ENCODE results near the gene LRRC23. TPM values are rescaled to one million over a fixed set of nuclear protein-coding genes. Genes with fewer than 3 reads are reported as not detected.

Gene LRRC23
- polyA plus RNA-seq, 6 donors from 2014 or later = 4.1 to 8.7 (median 7.1) TPM

- H3K27me3 Mint-ChIP-seq = no peaks in the 10 kb centered on the region
- ATAC-seq (ENCODE audit: low read depth in 2 of 2) = no peak
- H3K4me3 Mint-ChIP-seq = peak overlapping the region; percentile 72 to 96 (median 87)
- no peaks in the 10 kb centered on the region for H3K36me3 Mint-ChIP-seq
- peak overlapping the region; percentile 28 to 95 (median 91) for H3K27ac Mint-ChIP-seq
- H3K4me1 Mint-ChIP-seq = peaks cover 33 to 46% (median 40%) of the 10 kb centered on the region in 3 donors
- no peaks in the 10 kb centered on the region for H3K9me3 Mint-ChIP-seq
- no peak for DNase-seq
Observed at GRCh38 chr12:6929466-6930452, 25.1 kb downstream of the LRRC23 start.

DNA sequence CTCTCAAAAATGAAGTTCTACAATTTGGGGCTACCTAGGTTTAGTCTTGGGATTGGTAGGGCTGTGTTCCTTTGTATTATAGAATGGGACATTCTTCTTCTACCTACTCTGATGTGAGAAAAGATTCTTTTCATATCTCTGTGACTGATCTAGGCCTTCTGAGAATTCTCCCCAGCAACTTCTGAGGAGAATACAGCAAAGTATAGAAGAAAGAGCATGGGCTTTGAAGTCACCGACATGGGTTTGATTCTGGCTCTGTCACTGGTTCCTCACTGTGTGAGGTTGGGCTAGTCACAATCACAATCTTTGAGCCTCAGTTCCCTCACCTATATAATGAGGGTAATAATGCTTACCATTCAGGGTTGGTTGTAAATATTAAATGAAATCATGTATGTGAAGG lies 28.1 kb downstream of the LRRC23 start:
- Mint-ChIP-seq H3K36me3 (peaks cover 0 to 3% of the 10 kb centered on the region in 2 donors), H3K27me3 (no peaks in the 10 kb centered on the region), H3K4me3 (peak overlapping the region in 1 of 8 donors; percentile 66), H3K9me3 (no peaks in the 10 kb centered on the region), H3K27ac (peak overlapping the region; percentile 0 to 75 (median 51)), H3K4me1 (peaks cover 32 to 49% (median 43%) of the 10 kb centered on the region in 3 donors)
- DNase-seq (no peak), ATAC-seq (ENCODE audit: low read depth in 2 of 2) (no peak)

- DNase-seq (no peak), ATAC-seq (ENCODE audit: low read depth in 2 of 2) (no peak)
- Mint-ChIP-seq H3K27ac (peak overlapping the region in 3 of 6 donors; percentile 27 to 89 (median 87)), H3K4me3 (peak overlapping the region in 2 of 8 donors; percentile 5 to 88), H3K27me3 (no peaks in the 10 kb centered on the region), H3K9me3 (no peaks in the 10 kb centered on the region), H3K4me1 (peaks cover 31 to 49% (median 44%) of the 10 kb centered on the region in 3 donors), H3K36me3 (peaks cover 0 to 3% of the 10 kb centered on the region in 2 donors)
Observed at GRCh38 chr12:6934110-6934509, 29.5 kb downstream of the LRRC23 start.

- peaks cover 0 to 3% of the 10 kb centered on the region in 2 donors for H3K36me3 Mint-ChIP-seq
- peak overlapping the region in 5 of 6 donors; percentile 70 to 93 (median 87) for H3K27ac Mint-ChIP-seq
- H3K9me3 Mint-ChIP-seq = no peaks in the 10 kb centered on the region
- DNase-seq = no peak
- H3K4me3 Mint-ChIP-seq = peak overlapping the region in 7 of 8 donors; percentile 9 to 93 (median 88)
- H3K4me1 Mint-ChIP-seq = peaks cover 32 to 49% (median 44%) of the 10 kb centered on the region in 3 donors
- H3K27me3 Mint-ChIP-seq = no peaks in the 10 kb centered on the region
- no peak for ATAC-seq (ENCODE audit: low read depth in 2 of 2)
Observed at GRCh38 chr12:6935371-6936193, 31.0 kb downstream of the LRRC23 start.

DNA sequence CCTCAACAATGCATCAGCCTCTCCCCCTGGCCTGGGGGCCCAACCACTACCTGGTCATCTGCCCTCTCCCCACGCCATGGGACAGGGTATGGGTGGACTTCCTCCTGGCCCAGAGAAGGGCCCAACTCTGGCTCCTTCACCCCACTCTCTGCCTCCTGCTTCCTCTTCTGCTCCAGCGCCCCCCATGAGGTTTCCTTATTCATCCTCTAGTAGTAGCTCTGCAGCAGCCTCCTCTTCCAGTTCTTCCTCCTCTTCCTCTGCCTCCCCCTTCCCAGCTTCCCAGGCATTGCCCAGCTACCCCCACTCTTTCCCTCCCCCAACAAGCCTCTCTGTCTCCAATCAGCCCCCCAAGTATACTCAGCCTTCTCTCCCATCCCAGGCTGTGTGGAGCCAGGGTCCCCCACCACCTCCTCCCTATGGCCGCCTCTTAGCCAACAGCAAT lies 31.6 kb downstream of the LRRC23 start:
- H3K9me3 Mint-ChIP-seq = no peaks in the 10 kb centered on the region
- H3K4me3 Mint-ChIP-seq = peak overlapping the region; percentile 77 to 93 (median 87)
- peaks cover 0 to 3% of the 10 kb centered on the region in 2 donors for H3K36me3 Mint-ChIP-seq
- no peaks in the 10 kb centered on the region for H3K27me3 Mint-ChIP-seq
- ATAC-seq (ENCODE audit: low read depth in 2 of 2) = no peak
- DNase-seq = no peak
- peaks cover 32 to 49% (median 46%) of the 10 kb centered on the region in 3 donors for H3K4me1 Mint-ChIP-seq
- H3K27ac Mint-ChIP-seq = peak overlapping the region; percentile 70 to 97 (median 91)

DNA sequence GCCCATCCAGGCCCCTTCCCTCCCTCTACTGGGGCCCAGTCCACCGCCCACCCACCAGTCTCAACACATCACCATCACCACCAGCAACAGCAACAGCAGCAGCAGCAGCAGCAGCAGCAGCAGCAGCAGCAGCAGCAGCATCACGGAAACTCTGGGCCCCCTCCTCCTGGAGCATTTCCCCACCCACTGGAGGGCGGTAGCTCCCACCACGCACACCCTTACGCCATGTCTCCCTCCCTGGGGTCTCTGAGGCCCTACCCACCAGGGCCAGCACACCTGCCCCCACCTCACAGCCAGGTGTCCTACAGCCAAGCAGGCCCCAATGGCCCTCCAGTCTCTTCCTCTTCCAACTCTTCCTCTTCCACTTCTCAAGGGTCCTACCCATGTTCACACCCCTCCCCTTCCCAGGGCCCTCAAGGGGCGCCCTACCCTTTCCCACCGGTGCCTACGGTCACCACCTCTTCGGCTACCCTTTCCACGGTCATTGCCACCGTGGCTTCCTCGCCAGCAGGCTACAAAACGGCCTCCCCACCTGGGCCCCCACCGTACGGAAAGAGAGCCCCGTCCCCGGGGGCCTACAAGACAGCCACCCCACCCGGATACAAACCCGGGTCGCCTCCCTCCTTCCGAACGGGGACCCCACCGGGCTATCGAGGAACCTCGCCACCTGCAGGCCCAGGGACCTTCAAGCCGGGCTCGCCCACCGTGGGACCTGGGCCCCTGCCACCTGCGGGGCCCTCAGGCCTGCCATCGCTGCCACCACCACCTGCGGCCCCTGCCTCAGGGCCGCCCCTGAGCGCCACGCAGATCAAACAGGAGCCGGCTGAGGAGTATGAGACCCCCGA lies 32.2 kb downstream of the LRRC23 start:
- H3K9me3 Mint-ChIP-seq = no peaks in the 10 kb centered on the region
- H3K27me3 Mint-ChIP-seq = no peaks in the 10 kb centered on the region
- no peak for DNase-seq
- H3K27ac Mint-ChIP-seq = peak overlapping the region; percentile 87 to 98 (median 96)
- peak overlapping the region; percentile 77 to 93 (median 87) for H3K4me3 Mint-ChIP-seq
- peaks cover 0 to 3% of the 10 kb centered on the region in 2 donors for H3K36me3 Mint-ChIP-seq
- peak; percentile 3 to 15 for ATAC-seq (ENCODE audit: low read depth in 2 of 2)
- peaks cover 32 to 49% (median 46%) of the 10 kb centered on the region in 3 donors for H3K4me1 Mint-ChIP-seq

- Mint-ChIP-seq H3K36me3 (peaks cover 0 to 3% of the 10 kb centered on the region in 2 donors), H3K4me3 (peak overlapping the region; percentile 77 to 93 (median 87)), H3K27ac (peak overlapping the region; percentile 87 to 98 (median 96)), H3K9me3 (no peaks in the 10 kb centered on the region), H3K4me1 (peaks cover 35 to 57% (median 47%) of the 10 kb centered on the region in 3 donors), H3K27me3 (no peaks in the 10 kb centered on the region)
- DNase-seq (peak; percentile 92), ATAC-seq (ENCODE audit: low read depth in 2 of 2) (peak; percentile 94 to 96)
Observed at GRCh38 chr12:6937481-6938352, 33.1 kb downstream of the LRRC23 start.

DNA sequence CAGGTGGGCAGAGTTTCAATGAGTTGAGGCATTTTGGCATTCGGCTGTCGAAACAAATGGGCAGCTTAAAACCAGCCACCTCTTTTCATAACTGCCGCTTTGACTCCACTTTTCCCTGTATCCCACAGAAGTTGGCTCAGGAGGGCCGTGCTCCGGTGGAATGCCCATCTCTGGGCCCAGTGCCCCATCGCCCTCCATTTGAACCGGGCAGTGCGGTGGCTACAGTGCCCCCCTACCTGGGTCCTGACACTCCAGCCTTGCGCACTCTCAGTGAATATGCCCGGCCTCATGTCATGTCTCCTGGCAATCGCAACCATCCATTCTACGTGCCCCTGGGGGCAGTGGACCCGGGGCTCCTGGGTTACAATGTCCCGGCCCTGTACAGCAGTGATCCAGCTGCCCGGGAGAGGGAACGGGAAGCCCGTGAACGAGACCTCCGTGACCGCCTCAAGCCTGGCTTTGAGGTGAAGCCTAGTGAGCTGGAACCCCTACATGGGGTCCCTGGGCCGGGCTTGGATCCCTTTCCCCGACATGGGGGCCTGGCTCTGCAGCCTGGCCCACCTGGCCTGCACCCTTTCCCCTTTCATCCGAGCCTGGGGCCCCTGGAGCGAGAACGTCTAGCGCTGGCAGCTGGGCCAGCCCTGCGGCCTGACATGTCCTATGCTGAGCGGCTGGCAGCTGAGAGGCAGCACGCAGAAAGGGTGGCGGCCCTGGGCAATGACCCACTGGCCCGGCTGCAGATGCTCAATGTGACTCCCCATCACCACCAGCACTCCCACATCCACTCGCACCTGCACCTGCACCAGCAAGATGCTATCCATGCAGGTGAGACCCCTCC lies 34.0 kb downstream of the LRRC23 start:
- ATAC-seq (ENCODE audit: low read depth in 2 of 2) = no peak
- Mint-ChIP-seq H3K9me3 (no peaks in the 10 kb centered on the region), H3K4me1 (peaks cover 38 to 66% (median 56%) of the 10 kb centered on the region in 3 donors), H3K4me3 (peak overlapping the region in 6 of 8 donors; percentile 77 to 93 (median 90)), H3K27me3 (no peaks in the 10 kb centered on the region), H3K36me3 (peaks cover 0 to 3% of the 10 kb centered on the region in 2 donors), H3K27ac (peak overlapping the region; percentile 84 to 97 (median 92))
- no peak for DNase-seq

DNA sequence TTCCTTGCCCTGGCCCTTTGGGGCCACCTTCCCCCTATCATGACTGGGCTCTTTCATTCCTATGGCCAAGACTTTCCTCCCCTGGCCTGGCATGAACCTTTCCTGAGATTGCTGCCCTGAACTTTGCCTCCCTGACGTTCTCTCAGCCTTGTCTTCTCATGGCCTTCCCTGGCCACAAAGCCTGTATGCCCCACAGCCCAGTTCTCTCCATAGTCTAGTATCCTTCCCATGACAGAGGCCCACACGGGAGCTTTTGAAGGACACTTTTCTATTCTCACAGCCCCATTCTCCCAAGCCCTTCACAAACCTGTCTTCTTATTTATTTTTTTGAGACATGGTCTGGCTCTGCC lies 34.5 kb downstream of the LRRC23 start:
- DNase-seq (no peak), ATAC-seq (ENCODE audit: low read depth in 2 of 2) (no peak)
- H3K36me3 Mint-ChIP-seq = peaks cover 0 to 3% of the 10 kb centered on the region in 2 donors
- H3K27ac Mint-ChIP-seq = peak overlapping the region; percentile 79 to 95 (median 86)
- no peaks in the 10 kb centered on the region for H3K9me3 Mint-ChIP-seq
- H3K4me1 Mint-ChIP-seq = peaks cover 44 to 66% (median 60%) of the 10 kb centered on the region in 3 donors
- H3K27me3 Mint-ChIP-seq = no peaks in the 10 kb centered on the region
- peak overlapping the region in 5 of 8 donors; percentile 37 to 70 (median 63) for H3K4me3 Mint-ChIP-seq

- ATAC-seq (ENCODE audit: low read depth in 2 of 2) (no peak), DNase-seq (no peak)
- Mint-ChIP-seq H3K4me1 (peaks cover 47 to 68% (median 67%) of the 10 kb centered on the region in 3 donors), H3K27ac (peak overlapping the region in 1 of 6 donors; percentile 24), H3K36me3 (no peaks in the 10 kb centered on the region), H3K4me3 (peak overlapping the region in 2 of 8 donors; percentile 40 to 66), H3K27me3 (no peaks in the 10 kb centered on the region), H3K9me3 (no peaks in the 10 kb centered on the region)
Observed at GRCh38 chr12:6941267-6941666, 36.6 kb downstream of the LRRC23 start.

DNA sequence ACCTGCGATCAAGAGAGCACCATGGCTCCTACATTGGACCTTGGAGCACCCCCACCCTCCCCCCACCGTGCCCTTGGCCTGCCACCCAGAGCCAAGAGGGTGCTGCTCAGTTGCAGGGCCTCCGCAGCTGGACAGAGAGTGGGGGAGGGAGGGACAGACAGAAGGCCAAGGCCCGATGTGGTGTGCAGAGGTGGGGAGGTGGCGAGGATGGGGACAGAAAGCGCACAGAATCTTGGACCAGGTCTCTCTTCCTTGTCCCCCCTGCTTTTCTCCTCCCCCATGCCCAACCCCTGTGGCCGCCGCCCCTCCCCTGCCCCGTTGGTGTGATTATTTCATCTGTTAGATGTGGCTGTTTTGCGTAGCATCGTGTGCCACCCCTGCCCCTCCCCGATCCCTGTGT lies 37.2 kb downstream of the LRRC23 start:
- no peaks in the 10 kb centered on the region for H3K36me3 Mint-ChIP-seq
- no peak overlapping the region for H3K4me3 Mint-ChIP-seq

More for the DNA sequence above, 37.2 kb downstream of the LRRC23 start:
- ATAC-seq (ENCODE audit: low read depth in 2 of 2) (no peak), DNase-seq (no peak)
- Mint-ChIP-seq H3K27me3 (no peaks in the 10 kb centered on the region), H3K9me3 (no peaks in the 10 kb centered on the region), H3K4me1 (peaks cover 47 to 68% (median 67%) of the 10 kb centered on the region in 3 donors), H3K27ac (peak overlapping the region in 1 of 6 donors; percentile 99)
